HepG2 (cell line): ENCODE measurements around the gene ULK4. TPM values are rescaled to one million over a fixed set of nuclear protein-coding genes. Genes with fewer than 3 reads are reported as not detected.

Experiments used
- ATAC-seq: fragments of 200-7000 bp; cut with Tn5 transposase; 3 replicates; pipeline ENCODE4 v1.9.1; 2020; ENCODE audit warnings: mild to moderate bottlenecking, moderate library complexity
- BruUV-seq: library from RNA; stranded (reverse); fragments of 400-500 nt; replicated peaks from 2 replicates; lab custom pipeline; 2021; lab: Mats Ljungman, UMichigan
- CTCF ChIA-PET: fragments of 300-600 bp; formaldehyde crosslinking; extraction: SDS; loops from one replicate; lab custom pipeline; 2021; ENCODE audit warnings: low total read pairs, inconsistent platforms, low intra/inter-chr PET ratio; lab: Yijun Ruan, JAX
- POLR2A ChIA-PET: fragments of 350-600 bp; sonication (Branson Sonifier 250); formaldehyde crosslinking; loops from one replicate; lab custom pipeline; 2020; ENCODE audit warnings: antibody characterized with exemption, inconsistent platforms; lab: Yijun Ruan, JAX
- DNase-seq: peaks from one replicate; pipeline ENCODE4 v3.0.0-alpha.2; 2015; ENCODE audit warnings: low spot score
- FAIRE-seq: peaks from 3 replicates; lab custom pipeline; 2011; peaks lifted over from hg19 to GRCh38; lab: Jason Lieb, UNC
- H2AFZ ChIP-seq: one replicate; pipeline ENCODE4 v1.6.1; 2011; ENCODE audit warnings: low read length, inconsistent platforms
- H3K27ac ChIP-seq: fragments of 300-600 bp; 3 replicates; pipeline ENCODE4 v1.8.0; 2011; ENCODE audit warnings: mixed run types, mild to moderate bottlenecking, mixed read lengths, low read length, inconsistent platforms; ENCODE audit not compliant: insufficient read depth; ENCODE audit errors: extremely low read length
- H3K27me3 ChIP-seq, 2 experiments: fragments of 200-600 bp in 1 of 2; 2 replicates in 1 of 2; 3 replicates in 1 of 2; pipeline versions ENCODE4 v1.6.0 to v1.8.0; 2011; ENCODE audit warnings: low read length in 2 of 2, mild to moderate bottlenecking in 2 of 2, moderate library complexity in 2 of 2, inconsistent platforms in 1 of 2; ENCODE audit not compliant: insufficient read depth in 2 of 2, control insufficient read depth in 1 of 2
- H3K36me3 ChIP-seq, 2 experiments: fragments of 200-600 bp in 1 of 2; replicated peaks in 1 of 2; 2 replicates in 1 of 2; 3 replicates in 1 of 2; pipeline versions ENCODE4 v1.5.1 to v1.8.0; 2011; ENCODE audit warnings: low read length in 2 of 2, inconsistent platforms in 1 of 2; ENCODE audit not compliant: insufficient read depth in 2 of 2, control insufficient read depth in 1 of 2
- H3K4me1 ChIP-seq: 2 replicates; pipeline ENCODE4 v1.5.1; 2012; ENCODE audit warnings: low read length, inconsistent platforms; ENCODE audit not compliant: insufficient read depth
- H3K4me2 ChIP-seq: 2 replicates; pipeline ENCODE4 v1.6.0; 2011; ENCODE audit warnings: low read depth, low read length, inconsistent platforms
- H3K4me3 ChIP-seq, 3 experiments: fragments of 200-600 bp in 1 of 3; sonication (generic), shearing (Covaris generic) in 1 of 3; replicated peaks in 1 of 3; 2 replicates each; pipeline ENCODE4 v1.5.1; 2011 to 2016; ENCODE audit warnings: low read length in 3 of 3, inconsistent platforms in 2 of 3, low read depth in 2 of 3, mild to moderate bottlenecking in 2 of 3, control low read depth in 1 of 3, mixed read lengths in 1 of 3; ENCODE audit not compliant: insufficient read depth in 1 of 3
- H3K79me2 ChIP-seq: one replicate; pipeline ENCODE4 v1.6.1; 2011; ENCODE audit warnings: low read length, inconsistent platforms; ENCODE audit not compliant: insufficient read depth
- H3K9ac ChIP-seq: 2 replicates; pipeline ENCODE4 v1.6.0; 2011; ENCODE audit warnings: mild to moderate bottlenecking, low read depth, low read length, inconsistent platforms; ENCODE audit not compliant: insufficient read depth
- H3K9me3 ChIP-seq: 2 replicates; pipeline ENCODE4 v1.5.1; 2012; ENCODE audit warnings: mild to moderate bottlenecking, low read length
- H4K20me1 ChIP-seq: 2 replicates; pipeline ENCODE4 v1.6.0; 2011; ENCODE audit warnings: inconsistent platforms, mild to moderate bottlenecking, low read length, moderate library complexity; ENCODE audit not compliant: insufficient read depth
- FOXO1 ChIP-seq: sonication (generic); formaldehyde crosslinking; IDR thresholded peaks from 2 replicates; pipeline ENCODE4 v1.4.0; 2020; ENCODE audit warnings: missing genetic modification reagents
- HOXA3 ChIP-seq: sonication (generic); formaldehyde crosslinking; IDR thresholded peaks from 2 replicates; pipeline ENCODE4 v1.5.0; 2020; ENCODE audit warnings: missing genetic modification reagents
- KDM6A ChIP-seq: IDR thresholded peaks from 2 replicates; pipeline ENCODE4 v1.6.1; 2016; ENCODE audit warnings: low read depth
- KLF15 ChIP-seq: sonication (generic); formaldehyde crosslinking; IDR thresholded peaks from 2 replicates; pipeline ENCODE4 v1.8.1; 2023; ENCODE audit warnings: borderline replicate concordance, mild to moderate bottlenecking, inconsistent platforms, missing genetic modification reagents, mixed read lengths
- MED1 ChIP-seq: sonication (generic); formaldehyde crosslinking; IDR thresholded peaks from 2 replicates; pipeline ENCODE4 v1.4.0; 2020; ENCODE audit warnings: missing genetic modification reagents
- NFATC3 ChIP-seq: sonication (generic); formaldehyde crosslinking; IDR thresholded peaks from 2 replicates; pipeline ENCODE4 v1.5.1; 2020; ENCODE audit warnings: mild to moderate bottlenecking, missing genetic modification reagents
- RARA ChIP-seq: IDR thresholded peaks from 2 replicates; pipeline ENCODE4 v1.6.1; 2016; ENCODE audit warnings: missing genetic modification reagents, missing compliant biosample characterization
- RFX1 ChIP-seq: fragments of 450-650 bp; IDR thresholded peaks from 2 replicates; pipeline ENCODE4 v1.6.1; 2017
- SIX4 ChIP-seq: sonication (generic); formaldehyde crosslinking; IDR thresholded peaks from 2 replicates; pipeline ENCODE4 v1.4.0; 2020; ENCODE audit warnings: missing genetic modification reagents
- SP140L ChIP-seq: sonication (generic); formaldehyde crosslinking; IDR thresholded peaks from 2 replicates; pipeline ENCODE4 v1.4.0; 2020; ENCODE audit warnings: missing genetic modification reagents, borderline replicate concordance
- TEAD3 ChIP-seq: optimal IDR thresholded peaks from 2 replicates; pipeline ENCODE3; 2016; ENCODE audit warnings: borderline replicate concordance
- TRIM24 ChIP-seq: sonication (generic); formaldehyde crosslinking; IDR thresholded peaks from 2 replicates; pipeline ENCODE4 v1.8.0; 2022; ENCODE audit warnings: mild to moderate bottlenecking, missing genetic modification reagents
- ZNF354B ChIP-seq: sonication (generic); formaldehyde crosslinking; IDR thresholded peaks from 2 replicates; pipeline ENCODE4 v1.8.0; 2022; ENCODE audit warnings: mild to moderate bottlenecking, missing genetic modification reagents
- ZNF564 ChIP-seq: sonication (generic); formaldehyde crosslinking; IDR thresholded peaks from 2 replicates; pipeline ENCODE4 v1.8.1; 2023; ENCODE audit warnings: mild to moderate bottlenecking, missing genetic modification reagents
- ZNF644 ChIP-seq: IDR thresholded peaks from 2 replicates; pipeline ENCODE4 v1.6.1; 2016; ENCODE audit warnings: low read depth
- ZSCAN12 ChIP-seq: sonication (generic); formaldehyde crosslinking; IDR thresholded peaks from 2 replicates; pipeline ENCODE4 v1.9.0; 2021; ENCODE audit warnings: mild to moderate bottlenecking, missing genetic modification reagents
- whole genome bisulfite sequencing: methylation state at CpG from one replicate; pipeline ENCODE4 v1.1.6; 2017; ENCODE audit warnings: low lambda C conversion rate; 5-methylcytosine and 5-hydroxymethylcytosine counted together
- in situ Hi-C: cut with HindIII; loops from 2 replicates; pipeline ENCODE4 v1.10.0; 2017; ENCODE audit warnings: low pct_unique_long_range_greater_than_20kb; ENCODE audit not compliant: extremely low pct_ligation_motif_present
- intact Hi-C: fragments of 100-400 bp; cut with micrococcal nuclease; formaldehyde crosslinking; loops from one replicate; pipeline ENCODE4 v1.10.0; 2022; ENCODE audit not compliant: unreplicated experiment
- polyA plus RNA-seq, 8 experiments: library from polyadenylated mRNA; depleted of rRNA in 3 of 8; stranded (reverse) in 7 of 8; unstranded in 1 of 8; fragments of >200 nt; fragmentation: Illumina TruSeq in 4 of 8; extraction: Trizol in 4 of 8; gene quantifications; 2 replicates each; pipeline versions ENCODE4 v1.2.1 to v1.2.3, GENCODE V29; 2011 to 2016; ENCODE audit warnings: low read depth in 4 of 8, missing spikeins in 1 of 8, mixed read lengths in 1 of 8; ENCODE audit not compliant: insufficient read depth in 1 of 8
- total RNA-seq, 5 experiments: library from RNA; depleted of rRNA; stranded (reverse); fragments of >200 nt; fragmentation: Illumina TruSeq; extraction: Trizol; gene quantifications; 2 replicates each; pipeline ENCODE4 v1.2.3, GENCODE V29; 2016; ENCODE audit warnings: low read depth in 1 of 5
- TF ChIP-seq, protein P1 (sequence below): sonication (generic); formaldehyde crosslinking; IDR thresholded peaks from 2 replicates; pipeline ENCODE4 v1.4.0; 2020; ENCODE audit warnings: mild to moderate bottlenecking, missing genetic modification reagents, borderline replicate concordance
- TF ChIP-seq, protein P2 (sequence below): sonication (generic); IDR thresholded peaks from 2 replicates; pipeline ENCODE4 v1.6.1; 2016; ENCODE audit warnings: low read depth, borderline replicate concordance
- TF ChIP-seq, protein P3 (sequence below): sonication (generic); formaldehyde crosslinking; IDR thresholded peaks from 2 replicates; pipeline ENCODE4 v1.5.0; 2020; ENCODE audit warnings: mild to moderate bottlenecking, missing genetic modification reagents
- TF ChIP-seq, protein P4 (sequence below): sonication (generic); formaldehyde crosslinking; IDR thresholded peaks from 2 replicates; pipeline ENCODE4 v1.8.1; 2023; ENCODE audit warnings: mild to moderate bottlenecking, missing genetic modification reagents, borderline replicate concordance
- TF ChIP-seq, protein P5 (sequence below): sonication (generic); formaldehyde crosslinking; conservative IDR thresholded peaks from 2 replicates; pipeline ENCODE4 v1.8.0; 2022; ENCODE audit warnings: mild to moderate bottlenecking, moderate library complexity, missing genetic modification reagents

The ULK4 gene
- total and polyA plus RNA-seq, 2 of the 13 experiments (the other 11 are each of a cell fraction or from before 2014, with no cell fraction given), result 6.7 to 11.8 TPM

DNA sequence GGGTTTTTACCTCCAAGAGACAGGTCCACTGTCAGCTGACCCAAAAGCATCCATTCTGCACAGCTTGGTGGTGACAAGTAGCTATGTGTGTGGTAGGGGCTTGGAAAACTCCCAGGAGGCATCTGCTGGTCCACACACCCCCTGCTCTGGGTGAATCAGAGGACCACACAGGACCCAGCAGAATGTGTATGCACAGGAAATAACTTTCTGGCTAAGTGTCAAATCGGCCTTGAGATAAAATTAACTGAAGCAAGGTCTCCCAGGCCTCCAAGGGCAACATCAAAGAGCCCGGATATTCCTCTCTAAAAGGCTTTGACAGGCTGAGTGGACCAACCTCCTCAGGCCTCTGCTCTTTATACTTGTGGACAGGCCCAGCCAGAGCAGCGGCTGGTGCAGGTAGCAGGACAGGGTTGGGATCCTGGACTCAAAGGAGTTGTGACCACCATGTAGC lies 696.1 kb downstream of the ULK4 start:
- no peaks in the 10 kb centered on the region; a peak in 1 of 5 replicates for H3K36me3 ChIP-seq
- no CpG with 5 or more reads among the region's 3 CpGs for WGBS
- H3K4me1 ChIP-seq, result peaks cover 65% of the 10 kb centered on the region
- H3K27me3 ChIP-seq, result no peaks in the 10 kb centered on the region
- peak overlapping the region; percentile 58 for H3K9ac ChIP-seq
- CTCF ChIA-PET, result no interaction called here
- no peaks in the 10 kb centered on the region for H4K20me1 ChIP-seq
- H3K27ac ChIP-seq, result peak overlapping the region; percentile 81
- peak; percentile 88 for ATAC-seq
- H3K79me2 ChIP-seq, result peaks cover 8% of the 10 kb centered on the region
- intact Hi-C loops, result no loop called here
- in situ Hi-C loops, result no loop called here
- POLR2A ChIA-PET, result interaction anchor here (0.8 to 1.8 kb wide), 4 partner anchors 10 to 67 kb away, joined by 3 to 6 read pairs (median 4); partner anchors contain the start of gene CTNNB1
- peak; percentile 96 for DNase-seq
- H3K4me3 ChIP-seq, result peak overlapping the region; percentile 1 to 45 (median 25); a peak in 3 of 6 replicates
- H3K9me3 ChIP-seq, result no peaks in the 10 kb centered on the region
- H2AFZ ChIP-seq, result no peak overlapping the region
- H3K4me2 ChIP-seq, result peak overlapping the region; percentile 72
- no TSS peak for BruUV-seq
- FAIRE-seq, result peak; percentile 77
- TF ChIP-seq ZNF644 (CRISPR knock-in tag) (no peak; the same call in 1 of the 2 replicates), RARA (CRISPR knock-in tag) (peak; percentile 81), TEAD3 (CRISPR knock-in tag) (peak; percentile 62), RFX1 (no peak), ZNF564 (no peak), FOXO1 (CRISPR knock-in tag) (peak; percentile 35; the same call in 1 of the 2 replicates), MED1 (CRISPR knock-in tag) (peak; percentile 91), HOXA3 (peak; percentile 36; the same call in 1 of the 2 replicates), KLF15 (CRISPR knock-in tag) (no peak), TRIM24 (no peak), ZNF354B (CRISPR knock-in tag) (no peak), KDM6A (CRISPR knock-in tag) (no peak), SP140L (CRISPR knock-in tag) (0 out of 2 replicates have a peak, but pooled peaks have one; percentile 52), SIX4 (CRISPR knock-in tag) (peak; percentile 71; the same call in 1 of the 2 replicates), NFATC3 (CRISPR knock-in tag) (no peak), ZSCAN12 (peak; percentile 86; the same call in 1 of the 2 replicates)
- TF ChIP-seq, protein P1, sequence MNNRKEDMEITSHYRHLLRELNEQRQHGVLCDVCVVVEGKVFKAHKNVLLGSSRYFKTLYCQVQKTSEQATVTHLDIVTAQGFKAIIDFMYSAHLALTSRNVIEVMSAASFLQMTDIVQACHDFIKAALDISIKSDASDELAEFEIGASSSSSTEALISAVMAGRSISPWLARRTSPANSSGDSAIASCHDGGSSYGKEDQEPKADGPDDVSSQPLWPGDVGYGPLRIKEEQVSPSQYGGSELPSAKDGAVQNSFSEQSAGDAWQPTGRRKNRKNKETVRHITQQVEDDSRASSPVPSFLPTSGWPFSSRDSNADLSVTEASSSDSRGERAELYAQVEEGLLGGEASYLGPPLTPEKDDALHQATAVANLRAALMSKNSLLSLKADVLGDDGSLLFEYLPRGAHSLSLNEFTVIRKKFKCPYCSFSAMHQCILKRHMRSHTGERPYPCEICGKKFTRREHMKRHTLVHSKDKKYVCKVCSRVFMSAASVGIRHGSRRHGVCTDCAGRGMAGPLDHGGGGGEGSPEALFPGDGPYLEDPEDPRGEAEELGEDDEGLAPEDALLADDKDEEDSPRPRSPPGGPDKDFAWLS (CRISPR knock-in tag), result no peak
- TF ChIP-seq, protein P2, sequence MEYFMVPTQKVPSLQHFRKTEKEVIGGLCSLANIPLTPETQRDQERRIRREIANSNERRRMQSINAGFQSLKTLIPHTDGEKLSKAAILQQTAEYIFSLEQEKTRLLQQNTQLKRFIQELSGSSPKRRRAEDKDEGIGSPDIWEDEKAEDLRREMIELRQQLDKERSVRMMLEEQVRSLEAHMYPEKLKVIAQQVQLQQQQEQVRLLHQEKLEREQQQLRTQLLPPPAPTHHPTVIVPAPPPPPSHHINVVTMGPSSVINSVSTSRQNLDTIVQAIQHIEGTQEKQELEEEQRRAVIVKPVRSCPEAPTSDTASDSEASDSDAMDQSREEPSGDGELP, result peak; percentile 51; the same call in 1 of the 2 replicates
- TF ChIP-seq, protein P3, sequence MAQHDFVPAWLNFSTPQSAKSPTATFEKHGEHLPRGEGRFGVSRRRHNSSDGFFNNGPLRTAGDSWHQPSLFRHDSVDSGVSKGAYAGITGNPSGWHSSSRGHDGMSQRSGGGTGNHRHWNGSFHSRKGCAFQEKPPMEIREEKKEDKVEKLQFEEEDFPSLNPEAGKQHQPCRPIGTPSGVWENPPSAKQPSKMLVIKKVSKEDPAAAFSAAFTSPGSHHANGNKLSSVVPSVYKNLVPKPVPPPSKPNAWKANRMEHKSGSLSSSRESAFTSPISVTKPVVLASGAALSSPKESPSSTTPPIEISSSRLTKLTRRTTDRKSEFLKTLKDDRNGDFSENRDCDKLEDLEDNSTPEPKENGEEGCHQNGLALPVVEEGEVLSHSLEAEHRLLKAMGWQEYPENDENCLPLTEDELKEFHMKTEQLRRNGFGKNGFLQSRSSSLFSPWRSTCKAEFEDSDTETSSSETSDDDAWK (CRISPR knock-in tag), result no peak
- TF ChIP-seq, protein P4, sequence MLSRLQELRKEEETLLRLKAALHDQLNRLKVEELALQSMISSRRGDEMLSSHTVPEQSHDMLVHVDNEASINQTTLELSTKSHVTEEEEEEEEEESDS (CRISPR knock-in tag), result no peak
- TF ChIP-seq, protein P5, sequence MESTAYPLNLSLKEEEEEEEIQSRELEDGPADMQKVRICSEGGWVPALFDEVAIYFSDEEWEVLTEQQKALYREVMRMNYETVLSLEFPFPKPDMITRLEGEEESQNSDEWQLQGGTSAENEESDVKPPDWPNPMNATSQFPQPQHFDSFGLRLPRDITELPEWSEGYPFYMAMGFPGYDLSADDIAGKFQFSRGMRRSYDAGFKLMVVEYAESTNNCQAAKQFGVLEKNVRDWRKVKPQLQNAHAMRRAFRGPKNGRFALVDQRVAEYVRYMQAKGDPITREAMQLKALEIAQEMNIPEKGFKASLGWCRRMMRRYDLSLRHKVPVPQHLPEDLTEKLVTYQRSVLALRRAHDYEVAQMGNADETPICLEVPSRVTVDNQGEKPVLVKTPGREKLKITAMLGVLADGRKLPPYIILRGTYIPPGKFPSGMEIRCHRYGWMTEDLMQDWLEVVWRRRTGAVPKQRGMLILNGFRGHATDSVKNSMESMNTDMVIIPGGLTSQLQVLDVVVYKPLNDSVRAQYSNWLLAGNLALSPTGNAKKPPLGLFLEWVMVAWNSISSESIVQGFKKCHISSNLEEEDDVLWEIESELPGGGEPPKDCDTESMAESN (CRISPR knock-in tag), result no peak
